Sigmoid colon (tissue), 4 donors: Measurements from ENCODE around the gene RALY.

Experiments
- POLR2A ChIP-seq, 2 donors: fragments of 450-650 bp; IDR thresholded peaks; one replicate each; pipeline ENCODE4 v1.6.1; 2016; ENCODE audit warnings: antibody characterized with exemption in 2 of 2, mild to moderate bottlenecking in 2 of 2, moderate library complexity in 2 of 2
- POLR2AphosphoS5 ChIP-seq, 4 donors: sonication (generic); formaldehyde crosslinking; IDR thresholded peaks; one replicate each; pipeline ENCODE4 v1.6.1; 2017; ENCODE audit warnings: antibody characterized with exemption in 4 of 4
- TF ChIP-seq, protein P1 (sequence below), 4 experiments: fragments of 450-650 bp in 3 of 4; fragments of 200-600 bp in 1 of 4; IDR thresholded peaks; one replicate each; pipeline ENCODE4 v1.5.1; 2016 to 2019; ENCODE audit warnings: antibody characterized with exemption in 4 of 4, mild to moderate bottlenecking in 3 of 4, moderate library complexity in 2 of 4

DNA sequence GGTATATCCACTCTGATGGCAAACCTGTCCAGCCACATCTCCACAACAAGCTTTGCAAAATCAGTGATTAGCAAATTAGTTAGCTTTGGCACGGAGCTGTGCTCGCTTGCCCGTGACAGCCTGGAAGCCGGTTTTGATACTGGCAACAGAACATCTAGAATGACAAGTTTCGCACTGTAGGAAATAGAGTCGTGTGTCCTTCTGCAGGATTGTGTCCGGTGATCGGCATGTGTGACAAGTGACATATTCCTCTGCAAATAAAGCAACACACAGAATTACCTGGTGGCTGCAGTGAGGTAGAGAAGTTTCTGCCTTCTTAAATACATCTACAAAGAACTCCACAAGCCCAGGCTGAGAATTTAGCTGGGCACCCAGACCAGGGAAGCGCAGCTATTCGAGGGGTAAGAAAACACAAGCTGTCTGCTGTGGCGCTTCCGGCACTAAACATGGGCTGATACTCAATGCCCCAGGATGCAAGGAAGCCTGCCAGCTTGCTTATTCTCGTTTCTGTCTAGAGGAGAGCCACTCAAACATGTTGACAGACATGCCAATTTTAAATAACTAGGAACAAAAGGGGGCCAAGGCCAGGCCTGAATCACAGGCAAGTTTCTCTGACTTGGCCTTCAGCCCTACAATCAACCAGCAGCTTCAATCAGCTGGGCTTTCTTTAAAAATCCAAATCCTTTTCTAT is 96.1 kb downstream of the RALY start:
- TF ChIP-seq, protein P1, sequence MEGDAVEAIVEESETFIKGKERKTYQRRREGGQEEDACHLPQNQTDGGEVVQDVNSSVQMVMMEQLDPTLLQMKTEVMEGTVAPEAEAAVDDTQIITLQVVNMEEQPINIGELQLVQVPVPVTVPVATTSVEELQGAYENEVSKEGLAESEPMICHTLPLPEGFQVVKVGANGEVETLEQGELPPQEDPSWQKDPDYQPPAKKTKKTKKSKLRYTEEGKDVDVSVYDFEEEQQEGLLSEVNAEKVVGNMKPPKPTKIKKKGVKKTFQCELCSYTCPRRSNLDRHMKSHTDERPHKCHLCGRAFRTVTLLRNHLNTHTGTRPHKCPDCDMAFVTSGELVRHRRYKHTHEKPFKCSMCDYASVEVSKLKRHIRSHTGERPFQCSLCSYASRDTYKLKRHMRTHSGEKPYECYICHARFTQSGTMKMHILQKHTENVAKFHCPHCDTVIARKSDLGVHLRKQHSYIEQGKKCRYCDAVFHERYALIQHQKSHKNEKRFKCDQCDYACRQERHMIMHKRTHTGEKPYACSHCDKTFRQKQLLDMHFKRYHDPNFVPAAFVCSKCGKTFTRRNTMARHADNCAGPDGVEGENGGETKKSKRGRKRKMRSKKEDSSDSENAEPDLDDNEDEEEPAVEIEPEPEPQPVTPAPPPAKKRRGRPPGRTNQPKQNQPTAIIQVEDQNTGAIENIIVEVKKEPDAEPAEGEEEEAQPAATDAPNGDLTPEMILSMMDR (IDR thresholded peaks at IDR 0.05): no peak
- TF ChIP-seq POLR2AphosphoS5 (IDR thresholded peaks at IDR 0.05): no peak
- TF ChIP-seq POLR2A (IDR thresholded peaks at IDR 0.05): no peak
